Parathyroid adenoma (tissue), 2 donors: ENCODE results near the gene ZKSCAN5.

ENCODE experiments used
- H2AFZ ChIP-seq: fragments of 300-600 bp; sonication (generic); one replicate; pipeline ENCODE4 v1.7.0; 2017; ENCODE audit warnings: antibody characterized with exemption, mild to moderate bottlenecking
- H3K27ac ChIP-seq: fragments of 300-600 bp; sonication (generic); one replicate; pipeline ENCODE4 v1.7.0; 2017
- H3K27me3 ChIP-seq: fragments of 300-600 bp; sonication (generic); one replicate; pipeline ENCODE4 v1.7.0; 2017; ENCODE audit warnings: low read length; ENCODE audit not compliant: control insufficient read depth, insufficient read depth
- H3K36me3 ChIP-seq: fragments of 300-600 bp; sonication (generic); one replicate; pipeline ENCODE4 v1.7.0; 2017; ENCODE audit warnings: low read length; ENCODE audit not compliant: control insufficient read depth, insufficient read depth
- H3K4me1 ChIP-seq: fragments of 300-600 bp; sonication (generic); one replicate; pipeline ENCODE4 v1.7.0; 2017; ENCODE audit warnings: control low read depth
- H3K4me2 ChIP-seq: fragments of 300-600 bp; sonication (generic); one replicate; pipeline ENCODE4 v1.7.0; 2017; ENCODE audit warnings: low read length
- H3K4me3 ChIP-seq: fragments of 300-600 bp; sonication (generic); one replicate; pipeline ENCODE4 v1.7.0; 2017; ENCODE audit warnings: low read depth, low read length
- H3K79me2 ChIP-seq: fragments of 300-600 bp; sonication (generic); one replicate; pipeline ENCODE4 v1.7.0; 2017; ENCODE audit warnings: control low read depth
- H3K9ac ChIP-seq: fragments of 300-600 bp; sonication (generic); one replicate; pipeline ENCODE4 v1.7.0; 2017; ENCODE audit warnings: mild to moderate bottlenecking
- H3K9me3 ChIP-seq: fragments of 300-600 bp; sonication (generic); one replicate; pipeline ENCODE4 v1.7.0; 2017; ENCODE audit warnings: low read length; ENCODE audit not compliant: control insufficient read depth
- CTCF ChIP-seq: fragments of 300-600 bp; sonication (generic); IDR thresholded peaks from one replicate; pipeline ENCODE4 v1.7.0; 2017; ENCODE audit warnings: antibody characterized with exemption, mild to moderate bottlenecking
- donor health status: primary hyperparathyroidism.

ZKSCAN5 gene

GRCh38 chr7:99457650-99458493 is 46.6 kb upstream of the ZKSCAN5 start:
- H3K4me2 ChIP-seq, result no peak overlapping the region
- no peak overlapping the region for H3K27ac ChIP-seq

GRCh38 chr7:99459087-99459486 is 45.4 kb upstream of the ZKSCAN5 start:
- Histone ChIP-seq H3K9me3 (no peaks in the 10 kb centered on the region), H2AFZ (no peak overlapping the region), H3K4me1 (peaks cover 5% of the 10 kb centered on the region), H3K36me3 (no peaks in the 10 kb centered on the region), H3K79me2 (peaks cover 50% of the 10 kb centered on the region), H3K27me3 (no peaks in the 10 kb centered on the region), H3K9ac (no peak overlapping the region), H3K4me2 (no peak overlapping the region), H3K4me3 (no peak overlapping the region), H3K27ac (no peak overlapping the region)
- no peak for TF ChIP-seq CTCF

More at GRCh38 chr7:99457650-99458493, 46.6 kb upstream of the ZKSCAN5 start:
- no peak for TF ChIP-seq CTCF
- Histone ChIP-seq H3K9ac (no peak overlapping the region), H3K36me3 (no peaks in the 10 kb centered on the region), H3K4me1 (peaks cover 5% of the 10 kb centered on the region), H3K9me3 (no peaks in the 10 kb centered on the region), H3K27me3 (no peaks in the 10 kb centered on the region), H2AFZ (no peak overlapping the region), H3K79me2 (peaks cover 39% of the 10 kb centered on the region), H3K4me3 (no peak overlapping the region)

GRCh38 chr7:99460651-99461050 is 43.8 kb upstream of the ZKSCAN5 start:
- Histone ChIP-seq H3K27me3 (no peaks in the 10 kb centered on the region), H3K4me1 (peaks cover 11% of the 10 kb centered on the region), H3K4me2 (no peak overlapping the region), H3K9me3 (no peaks in the 10 kb centered on the region), H2AFZ (no peak overlapping the region), H3K9ac (no peak overlapping the region), H3K4me3 (no peak overlapping the region), H3K79me2 (peaks cover 66% of the 10 kb centered on the region), H3K36me3 (no peaks in the 10 kb centered on the region), H3K27ac (peak overlapping the region; percentile 1)
- no peak for TF ChIP-seq CTCF

- Histone ChIP-seq H3K36me3 (no peaks in the 10 kb centered on the region), H3K9ac (no peak overlapping the region)
Observed at GRCh38 chr7:99461221-99461620, 43.2 kb upstream of the ZKSCAN5 start.

More at GRCh38 chr7:99461221-99461620, 43.2 kb upstream of the ZKSCAN5 start:
- H2AFZ ChIP-seq, result no peak overlapping the region
- peaks cover 11% of the 10 kb centered on the region for H3K4me1 ChIP-seq
- H3K27ac ChIP-seq, result peak overlapping the region; percentile 1
- H3K4me2 ChIP-seq, result no peak overlapping the region
- no peaks in the 10 kb centered on the region for H3K9me3 ChIP-seq
- no peak for TF ChIP-seq CTCF
- no peaks in the 10 kb centered on the region for H3K27me3 ChIP-seq
- no peak overlapping the region for H3K4me3 ChIP-seq
- H3K79me2 ChIP-seq, result peaks cover 71% of the 10 kb centered on the region
